Mesendoderm (in vitro differentiated cells): ENCODE results near the gene ANKRD60.

Experiments
- DNase-seq: peaks from one replicate; pipeline ENCODE4 v3.0.0; 2013
- H2AK5ac ChIP-seq: 2 replicates; pipeline ENCODE4 v1.6.1; 2013; ENCODE audit warnings: low read length, inconsistent platforms
- H2BK120ac ChIP-seq: 2 replicates; pipeline ENCODE4 v1.6.1; 2013; ENCODE audit warnings: low read depth, mild to moderate bottlenecking, low read length, moderate library complexity, mixed read lengths
- H2BK15ac ChIP-seq: replicated peaks from 2 replicates; pipeline ENCODE4 v1.6.1; 2013; ENCODE audit warnings: low read depth, mild to moderate bottlenecking, moderate library complexity
- H2BK5ac ChIP-seq: 2 replicates; pipeline ENCODE4 v1.6.1; 2013; ENCODE audit warnings: low read length, inconsistent platforms
- H3K18ac ChIP-seq: 2 replicates; pipeline ENCODE4 v1.6.1; 2013; ENCODE audit warnings: mild to moderate bottlenecking, low read length, mixed read lengths
- H3K23ac ChIP-seq: one replicate; pipeline ENCODE4 v1.6.1; 2013; ENCODE audit warnings: low read length
- H3K27ac ChIP-seq: 2 replicates; pipeline ENCODE4 v1.5.1; 2013; ENCODE audit warnings: low read depth, mild to moderate bottlenecking, inconsistent platforms, low read length, moderate library complexity
- H3K27me3 ChIP-seq: 2 replicates; pipeline ENCODE4 v1.6.1; 2013; ENCODE audit warnings: low read length, control low read depth, mild to moderate bottlenecking, inconsistent platforms; ENCODE audit not compliant: insufficient read depth, poor library complexity
- H3K36me3 ChIP-seq: 2 replicates; pipeline ENCODE4 v1.6.1; 2013; ENCODE audit warnings: low read length, inconsistent platforms; ENCODE audit not compliant: control insufficient read depth, insufficient read depth
- H3K4ac ChIP-seq: one replicate; pipeline ENCODE4 v1.6.1; 2013; ENCODE audit warnings: low read depth, mild to moderate bottlenecking, low read length, moderate library complexity
- H3K4me1 ChIP-seq: 2 replicates; pipeline ENCODE4 v1.6.1; 2013; ENCODE audit warnings: low read depth, low read length, inconsistent platforms; ENCODE audit not compliant: control insufficient read depth
- H3K4me2 ChIP-seq: 2 replicates; pipeline ENCODE4 v1.6.1; 2013; ENCODE audit warnings: low read length
- H3K4me3 ChIP-seq: 2 replicates; pipeline ENCODE4 v1.5.1; 2013; ENCODE audit warnings: mild to moderate bottlenecking, low read length
- H3K56ac ChIP-seq: one replicate; pipeline ENCODE4 v1.6.1; 2013; ENCODE audit warnings: low read length
- H3K79me1 ChIP-seq: 2 replicates; pipeline ENCODE4 v1.6.1; 2013; ENCODE audit warnings: low read length, inconsistent platforms
- H3K79me2 ChIP-seq: 2 replicates; pipeline ENCODE4 v1.6.1; 2013; ENCODE audit warnings: mild to moderate bottlenecking, low read length; ENCODE audit not compliant: control insufficient read depth, insufficient read depth
- H3K9ac ChIP-seq: 2 replicates; pipeline ENCODE4 v1.6.1; 2013; ENCODE audit warnings: low read length, inconsistent platforms
- H4K5ac ChIP-seq: one replicate; pipeline ENCODE4 v1.6.1; 2013; ENCODE audit warnings: low read length
- H4K8ac ChIP-seq: one replicate; pipeline ENCODE4 v1.6.1; 2013; ENCODE audit warnings: low read depth, mild to moderate bottlenecking, control low read depth, low read length, moderate library complexity
- WGBS: extraction: QIAGEN DNeasy Blood & Tissue Kit; methylation state at CpG from one replicate; pipeline ENCODE4 v1.1.7; 2013; ENCODE audit warnings: low lambda C conversion rate, missing lambda C conversion rate; ENCODE audit not compliant: insufficient coverage; ENCODE audit errors: extremely low coverage; 5-methylcytosine and 5-hydroxymethylcytosine counted together

ANKRD60 gene

DNA sequence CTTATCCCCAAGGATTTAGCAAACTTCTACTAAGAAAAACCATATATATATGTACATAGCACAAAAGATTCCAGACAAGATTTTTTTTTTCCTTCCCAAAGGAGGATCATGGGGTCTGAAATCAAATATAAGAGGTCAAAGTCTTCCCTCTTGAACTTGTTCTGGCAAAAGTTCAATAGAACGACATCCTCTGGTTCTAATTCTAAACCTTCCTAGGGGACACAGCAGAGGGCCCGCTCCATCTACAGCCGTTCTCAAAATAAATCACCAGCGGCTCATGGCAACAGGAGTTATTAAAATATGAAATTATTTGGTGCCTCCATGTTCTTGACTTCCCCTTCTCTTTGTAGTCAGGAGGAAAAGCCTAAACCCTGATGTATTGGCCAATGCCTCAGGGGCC lies 29.0 kb downstream of the ANKRD60 start:
- H3K27me3 ChIP-seq, result no peaks in the 10 kb centered on the region
- no peak overlapping the region for H3K27ac ChIP-seq
- H3K36me3 ChIP-seq, result no peaks in the 10 kb centered on the region
- H3K79me2 ChIP-seq, result no peaks in the 10 kb centered on the region
- no peaks in the 10 kb centered on the region for H3K4me1 ChIP-seq
- H2BK120ac ChIP-seq, result no peak overlapping the region
- H2BK5ac ChIP-seq, result no peak overlapping the region
- no peaks in the 10 kb centered on the region for H3K79me1 ChIP-seq
- no peak overlapping the region for H2BK15ac ChIP-seq
- H4K5ac ChIP-seq, result no peak overlapping the region
- no peak overlapping the region for H3K4me3 ChIP-seq
- H3K56ac ChIP-seq, result no peak overlapping the region
- H3K4ac ChIP-seq, result no peak overlapping the region
- H3K4me2 ChIP-seq, result no peak overlapping the region
- WGBS, result no CpG with 5 or more reads among the region's 4 CpGs
- no peak for DNase-seq
- no peak overlapping the region for H3K23ac ChIP-seq
- H4K8ac ChIP-seq, result no peak overlapping the region
- no peak overlapping the region for H3K9ac ChIP-seq
- H3K18ac ChIP-seq, result no peak overlapping the region
- no peak overlapping the region for H2AK5ac ChIP-seq

GRCh38 chr20:58198901-58199355 lies 29.5 kb downstream of the ANKRD60 start:
- no peak for DNase-seq
- Histone ChIP-seq H3K36me3 (no peaks in the 10 kb centered on the region), H3K4me3 (no peak overlapping the region), H3K18ac (no peak overlapping the region), H3K4me2 (no peak overlapping the region), H2BK5ac (no peak overlapping the region), H3K79me1 (no peaks in the 10 kb centered on the region), H3K23ac (no peak overlapping the region), H2BK120ac (no peak overlapping the region), H4K8ac (no peak overlapping the region), H3K27me3 (no peaks in the 10 kb centered on the region), H2BK15ac (no peak overlapping the region), H3K4me1 (no peaks in the 10 kb centered on the region), H3K56ac (no peak overlapping the region), H3K9ac (no peak overlapping the region), H2AK5ac (no peak overlapping the region), H3K27ac (no peak overlapping the region), H3K79me2 (no peaks in the 10 kb centered on the region), H4K5ac (no peak overlapping the region), H3K4ac (no peak overlapping the region)
- WGBS, result no CpG with 5 or more reads among the region's 9 CpGs

DNA sequence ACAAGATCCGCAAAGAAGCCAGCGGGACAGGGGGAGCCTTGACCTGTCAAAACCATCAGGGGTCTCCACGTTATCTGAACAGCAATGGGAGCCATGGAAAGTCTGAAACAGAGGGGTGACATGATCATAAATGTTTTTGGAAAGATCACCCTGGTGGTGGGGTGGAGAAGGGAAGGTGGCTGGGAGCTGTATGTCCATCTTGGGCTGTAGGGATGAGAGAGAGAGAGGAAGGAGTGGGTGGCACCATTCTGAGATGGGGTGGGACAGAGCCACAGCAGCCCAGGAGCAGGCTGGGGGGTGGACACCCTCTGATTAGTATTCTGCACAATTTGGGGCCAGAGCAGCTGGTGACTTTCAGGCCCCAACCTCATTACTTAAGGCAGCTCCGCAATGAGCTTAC lies 30.1 kb downstream of the ANKRD60 start:
- H3K4me1 ChIP-seq, result no peaks in the 10 kb centered on the region
- no peak overlapping the region for H3K27ac ChIP-seq
- no peak overlapping the region for H4K5ac ChIP-seq
- no peaks in the 10 kb centered on the region for H3K27me3 ChIP-seq
- H3K9ac ChIP-seq, result no peak overlapping the region
- H2BK120ac ChIP-seq, result no peak overlapping the region
- no peak overlapping the region for H3K56ac ChIP-seq
- no peaks in the 10 kb centered on the region for H3K36me3 ChIP-seq
- H2AK5ac ChIP-seq, result no peak overlapping the region
- H3K4ac ChIP-seq, result no peak overlapping the region
- H3K23ac ChIP-seq, result no peak overlapping the region
- H3K79me1 ChIP-seq, result no peaks in the 10 kb centered on the region
- H3K4me2 ChIP-seq, result no peak overlapping the region
- H2BK5ac ChIP-seq, result no peak overlapping the region
- H3K18ac ChIP-seq, result no peak overlapping the region
- H3K4me3 ChIP-seq, result no peak overlapping the region
- no CpG with 5 or more reads among the region's 4 CpGs for WGBS
- DNase-seq, result no peak
- H2BK15ac ChIP-seq, result no peak overlapping the region
- no peak overlapping the region for H4K8ac ChIP-seq
- H3K79me2 ChIP-seq, result no peaks in the 10 kb centered on the region

GRCh38 chr20:58197185-58197469 lies 31.3 kb downstream of the ANKRD60 start:
- Histone ChIP-seq H3K79me1 (no peaks in the 10 kb centered on the region), H3K4me3 (no peak overlapping the region), H3K18ac (no peak overlapping the region), H3K56ac (no peak overlapping the region), H4K8ac (no peak overlapping the region), H2BK5ac (no peak overlapping the region), H3K23ac (no peak overlapping the region), H4K5ac (no peak overlapping the region), H3K4me2 (no peak overlapping the region), H3K27ac (no peak overlapping the region), H3K4ac (no peak overlapping the region), H2BK15ac (no peak overlapping the region), H2AK5ac (no peak overlapping the region), H3K36me3 (no peaks in the 10 kb centered on the region), H2BK120ac (no peak overlapping the region), H3K27me3 (no peaks in the 10 kb centered on the region), H3K79me2 (no peaks in the 10 kb centered on the region), H3K4me1 (no peaks in the 10 kb centered on the region), H3K9ac (no peak overlapping the region)
- no peak for DNase-seq
- WGBS, result no CpG with 5 or more reads among the region's 8 CpGs

GRCh38 chr20:58196402-58197184 lies 31.9 kb downstream of the ANKRD60 start:
- H2BK15ac ChIP-seq, result no peak overlapping the region
- no peak overlapping the region for H3K4me3 ChIP-seq
- H2BK5ac ChIP-seq, result no peak overlapping the region
- H2BK120ac ChIP-seq, result no peak overlapping the region
- H4K5ac ChIP-seq, result no peak overlapping the region
- H3K4me2 ChIP-seq, result no peak overlapping the region
- H3K18ac ChIP-seq, result no peak overlapping the region
- H3K23ac ChIP-seq, result no peak overlapping the region
- no peaks in the 10 kb centered on the region for H3K36me3 ChIP-seq
- DNase-seq, result no peak
- H3K27ac ChIP-seq, result no peak overlapping the region
- H4K8ac ChIP-seq, result no peak overlapping the region
- no peaks in the 10 kb centered on the region for H3K27me3 ChIP-seq
- no peak overlapping the region for H2AK5ac ChIP-seq
- no peak overlapping the region for H3K9ac ChIP-seq
- H3K56ac ChIP-seq, result no peak overlapping the region
- H3K4ac ChIP-seq, result no peak overlapping the region
- WGBS, result no CpG with 5 or more reads among the region's 24 CpGs
- H3K79me2 ChIP-seq, result no peaks in the 10 kb centered on the region
- H3K4me1 ChIP-seq, result no peaks in the 10 kb centered on the region
- H3K79me1 ChIP-seq, result no peaks in the 10 kb centered on the region

DNA sequence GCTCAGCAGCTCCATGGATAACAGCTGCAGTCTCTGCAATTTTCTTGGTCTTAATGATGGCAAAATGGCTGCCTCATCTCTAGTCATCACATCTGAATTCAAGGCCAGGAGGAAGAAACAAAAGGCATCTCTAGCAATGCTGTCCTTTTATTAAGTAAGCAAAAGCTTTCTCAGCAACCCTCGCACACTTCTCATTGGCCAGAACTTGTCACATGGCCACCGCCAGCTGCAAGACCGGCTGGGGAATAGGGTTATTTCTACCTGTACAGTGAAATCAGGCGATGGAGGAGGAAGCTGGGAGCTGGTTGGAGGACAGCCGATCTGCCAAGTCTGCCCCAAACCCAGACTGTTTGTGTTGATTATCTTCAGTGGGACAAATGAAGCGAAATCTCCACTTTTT lies 33.4 kb downstream of the ANKRD60 start:
- H3K23ac ChIP-seq, result no peak overlapping the region
- no peak for DNase-seq
- H2BK5ac ChIP-seq, result no peak overlapping the region
- no peak overlapping the region for H3K18ac ChIP-seq
- no peaks in the 10 kb centered on the region for H3K79me2 ChIP-seq
- no peak overlapping the region for H2BK15ac ChIP-seq
- H3K56ac ChIP-seq, result no peak overlapping the region
- no peak overlapping the region for H3K4me2 ChIP-seq
- no peaks in the 10 kb centered on the region for H3K27me3 ChIP-seq
- H3K27ac ChIP-seq, result no peak overlapping the region
- WGBS, result no CpG with 5 or more reads among the region's 6 CpGs
- no peaks in the 10 kb centered on the region for H3K36me3 ChIP-seq
- no peak overlapping the region for H3K4ac ChIP-seq
- H2AK5ac ChIP-seq, result no peak overlapping the region
- no peaks in the 10 kb centered on the region for H3K79me1 ChIP-seq
- H4K5ac ChIP-seq, result no peak overlapping the region
- no peaks in the 10 kb centered on the region for H3K4me1 ChIP-seq
- H2BK120ac ChIP-seq, result no peak overlapping the region
- no peak overlapping the region for H3K9ac ChIP-seq
- H3K4me3 ChIP-seq, result no peak overlapping the region
- no peak overlapping the region for H4K8ac ChIP-seq
